K562 treated with DMSO at 1 percent for 24 hours (cell line): ENCODE measurements around the gene PPIH. TPM values are rescaled to one million over a fixed set of nuclear protein-coding genes. Genes with fewer than 3 reads are reported as not detected.

Experiments
- total RNA-seq: library from RNA; unstranded; fragments of 300-600 nt; gene quantifications from 2 replicates; pipeline ENCODE4 v1.2.3, GENCODE V29; 2022; ENCODE audit warnings: low read depth; ENCODE audit not compliant: insufficient read depth

Gene PPIH
- 107 and 116 TPM in 2 replicates for total RNA-seq

DNA sequence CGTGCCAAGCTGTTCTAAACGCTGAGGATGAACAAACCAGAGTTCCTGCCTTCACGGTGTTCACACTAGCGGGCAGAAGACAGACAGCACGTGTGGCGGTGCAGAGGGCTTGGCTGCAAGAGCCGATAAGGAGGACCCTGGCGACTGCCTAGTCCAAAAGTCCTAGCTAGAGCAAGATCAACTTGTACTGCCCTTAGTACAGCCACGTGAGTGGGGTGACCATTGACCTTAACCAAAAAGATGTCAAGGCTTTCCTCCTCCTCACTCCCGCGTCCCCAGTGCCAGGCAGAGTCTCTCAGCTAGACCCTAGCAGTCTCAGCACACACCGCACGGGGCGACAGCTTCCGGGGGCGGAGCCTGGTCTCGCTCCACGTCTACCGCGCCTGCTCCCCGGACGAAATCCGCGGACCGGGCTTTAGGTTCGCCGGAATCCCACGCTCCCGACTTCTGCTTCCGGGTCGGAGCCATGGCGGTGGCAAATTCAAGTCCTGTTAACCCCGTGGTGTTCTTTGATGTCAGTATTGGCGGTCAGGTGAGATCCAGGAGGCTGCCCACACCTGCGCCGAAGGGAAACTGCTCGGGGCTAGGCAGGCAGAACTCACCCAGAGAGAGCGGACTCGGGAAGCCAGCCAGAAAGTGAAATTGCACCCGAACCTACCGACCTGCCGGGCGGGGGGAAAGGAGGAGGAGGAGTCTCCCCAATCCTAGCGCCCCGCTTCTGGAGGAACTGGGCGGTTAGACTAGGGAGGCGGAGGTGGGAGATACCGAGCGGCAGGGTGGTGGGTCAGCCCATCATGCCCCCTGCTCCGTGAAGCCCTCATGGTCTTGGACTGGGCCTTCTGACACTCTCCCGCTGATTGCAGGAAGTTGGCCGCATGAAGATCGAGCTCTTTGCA is at the start of gene PPIH:
TSS of gene PPIH (plus strand) at position 443 of the 896 bp plus-strand sequence. CDS start at position 467, 24 bp downstream.

DNA sequence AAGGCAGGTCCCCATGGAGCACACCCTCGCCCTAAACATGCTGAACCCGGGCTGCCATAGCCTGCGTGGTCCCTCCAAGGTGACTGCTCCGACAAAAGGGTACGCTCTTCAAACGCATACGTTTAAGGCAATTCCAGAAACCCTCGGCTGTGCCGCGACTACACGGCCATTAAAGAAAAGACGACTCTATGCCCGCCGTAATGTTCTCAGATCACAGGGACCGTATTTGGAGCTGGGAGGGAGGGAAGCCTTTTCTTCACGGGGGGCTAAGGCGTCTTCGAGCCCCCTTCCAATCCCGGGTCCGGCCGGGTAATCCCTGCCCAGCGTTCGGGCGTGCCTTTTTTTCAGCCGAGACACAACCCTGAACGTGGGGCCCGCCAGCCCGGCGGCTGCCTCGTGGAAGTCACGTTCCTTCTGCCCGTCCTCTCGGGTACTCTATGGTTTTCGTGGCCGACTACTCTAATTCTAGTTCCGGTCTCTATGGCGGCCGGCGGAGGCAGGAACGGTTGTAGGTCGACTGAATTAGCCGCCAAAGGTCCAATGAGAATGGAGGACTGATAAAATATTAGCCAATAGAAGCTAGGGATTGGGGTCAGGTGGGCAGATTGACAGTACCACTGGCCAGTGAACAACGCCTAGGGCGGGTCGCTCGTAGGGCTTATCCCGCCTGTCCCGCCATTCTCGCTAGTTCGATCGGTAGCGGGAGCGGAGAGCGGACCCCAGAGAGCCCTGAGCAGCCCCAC is 23.7 kb downstream of the PPIH start, which contains the start of gene YBX1:
TSS of gene YBX1 (plus strand) at position 678 of the 743 bp plus-strand sequence. CDS start 148 bp downstream, outside the sequence.

Other genes starting within 250 kb of the PPIH start
- gene ZMYND12, start 202.4 kb upstream of the PPIH start, total RNA-seq, result not detected in 2 replicates
- gene PPCS, start 201.9 kb upstream of the PPIH start, total RNA-seq, result 46.1 and 48.8 TPM in 2 replicates
- 0.37 TPM in 1 of 2 replicates, not detected in the other for gene CCDC30, start 195.1 kb upstream of the PPIH start, total RNA-seq
- gene YBX1, start 24.0 kb downstream of the PPIH start, total RNA-seq, result 952 and 983 TPM in 2 replicates
- not detected in 2 replicates for gene CLDN19, start 81.8 kb downstream of the PPIH start, total RNA-seq
- gene P3H1, start 108.6 kb downstream of the PPIH start, total RNA-seq, result 78.3 and 81.3 TPM in 2 replicates
- 5.2 and 5.6 TPM in 2 replicates for gene C1orf50, start 108.8 kb downstream of the PPIH start, total RNA-seq
- 0.23 TPM in 1 of 2 replicates, not detected in the other for gene TMEM269, start 126.6 kb downstream of the PPIH start, total RNA-seq
- 19.2 and 19.6 TPM in 2 replicates for gene ERMAP, start 158.7 kb downstream of the PPIH start, total RNA-seq
- 30.1 and 44.3 TPM in 2 replicates for gene SVBP, start 159.0 kb downstream of the PPIH start, total RNA-seq
- 12.0 and 14.4 TPM in 2 replicates for gene ZNF691, start 188.2 kb downstream of the PPIH start, total RNA-seq